Endodermal cell (in vitro differentiated cells): ENCODE results near the gene METTL21A. TPM values are rescaled to one million over a fixed set of nuclear protein-coding genes. Genes with fewer than 3 reads are reported as not detected.
"Not testable (repeated sequence)": the region's sequence is repeated elsewhere in the genome, so short reads cannot be mapped to it uniquely, and the experiment has no call there.

Experiments used
- DNase-seq: peaks from one replicate; pipeline ENCODE4 v3.0.0-alpha.2; 2017
- H3K27ac ChIP-seq: 2 replicates; pipeline ENCODE4 v1.5.1; 2013; ENCODE audit warnings: mild to moderate bottlenecking, low read depth, low read length, moderate library complexity
- H3K27me3 ChIP-seq: 2 replicates; pipeline ENCODE4 v1.6.1; 2013; ENCODE audit warnings: mild to moderate bottlenecking, low read length, moderate library complexity; ENCODE audit not compliant: insufficient read depth, control insufficient read depth, poor library complexity, severe bottlenecking
- H3K36me3 ChIP-seq: 2 replicates; pipeline ENCODE4 v1.7.0; 2013; ENCODE audit warnings: mild to moderate bottlenecking, low read length, moderate library complexity; ENCODE audit not compliant: control insufficient read depth, insufficient read depth
- H3K4me1 ChIP-seq: one replicate; pipeline ENCODE4 v1.7.0; 2013; ENCODE audit warnings: low read length; ENCODE audit not compliant: control insufficient read depth, insufficient read depth
- H3K4me3 ChIP-seq: 2 replicates; pipeline ENCODE4 v1.5.1; 2013; ENCODE audit warnings: mild to moderate bottlenecking, low read length, moderate library complexity
- H3K9ac ChIP-seq: 2 replicates; pipeline ENCODE4 v1.6.1; 2013; ENCODE audit warnings: mild to moderate bottlenecking, low read length, moderate library complexity; ENCODE audit not compliant: poor library complexity, severe bottlenecking; ENCODE audit errors: extremely low read depth
- H3K9me3 ChIP-seq: 2 replicates; pipeline ENCODE4 v1.6.1; 2013; ENCODE audit warnings: mild to moderate bottlenecking, low read length, moderate library complexity; ENCODE audit not compliant: control insufficient read depth
- H3K27ac Mint-ChIP-seq: 2 replicates; pipeline ENCODE4 v1.8.0; 2020; ENCODE audit warnings: mixed read lengths
- H3K27me3 Mint-ChIP-seq: 2 replicates; pipeline ENCODE4 v1.8.0; 2021; ENCODE audit warnings: mild to moderate bottlenecking, mixed read lengths; ENCODE audit not compliant: insufficient read depth
- H3K36me3 Mint-ChIP-seq: 2 replicates; pipeline ENCODE4 v1.8.0; 2020; ENCODE audit warnings: low read depth, mixed read lengths
- H3K4me1 Mint-ChIP-seq: 2 replicates; pipeline ENCODE4 v1.8.0; 2020; ENCODE audit warnings: mixed read lengths
- H3K4me3 Mint-ChIP-seq: 2 replicates; pipeline ENCODE4 v1.8.0; 2020; ENCODE audit warnings: mild to moderate bottlenecking, moderate library complexity, mixed read lengths
- H3K9me3 Mint-ChIP-seq: 2 replicates; pipeline ENCODE4 v1.8.0; 2020; ENCODE audit warnings: mild to moderate bottlenecking, mixed read lengths
- CTCF ChIP-seq: fragments of 200-600 bp; sonication (generic); conservative IDR thresholded peaks from 2 replicates; pipeline ENCODE4 v1.5.0; 2021; ENCODE audit warnings: antibody characterized with exemption, mild to moderate bottlenecking
- WGBS, 2 experiments: methylation state at CpG; one replicate each; pipeline versions ENCODE4 v1.1.5 to v1.1.7; 2013; ENCODE audit warnings: missing lambda C conversion rate in 2 of 2, mixed read lengths in 1 of 2; ENCODE audit not compliant: insufficient coverage in 1 of 2, insufficient read length in 1 of 2; 5-methylcytosine and 5-hydroxymethylcytosine counted together
- total RNA-seq, 2 donors: library from RNA; stranded (reverse); fragmentation: NEBNext Ultra II Directional in 1 of 2; extraction: Animal tissue kit (Norgen Biotek cat#: 25700) in 1 of 2; gene quantifications; 2 replicates in 1 of 2; 3 replicates in 1 of 2; pipeline ENCODE4 v1.2.1, GENCODE V29; 2021

The METTL21A gene
- total RNA-seq, 2 donors from 2014 or later: 43.4 to 61.2 TPM

GRCh38 chr2:207640160-207640559 is 15.0 kb upstream of the METTL21A start:
- no peak for DNase-seq
- Mint-ChIP-seq H3K27me3 (peaks cover 1% of the 10 kb centered on the region), H3K36me3 (no peaks in the 10 kb centered on the region), H3K4me3 (no peak overlapping the region), H3K9me3 (peaks cover 2% of the 10 kb centered on the region), H3K27ac (no peak overlapping the region), H3K4me1 (no peaks in the 10 kb centered on the region)
- Histone ChIP-seq H3K27me3 (no peaks in the 10 kb centered on the region), H3K9me3 (peaks cover 16% of the 10 kb centered on the region), H3K9ac (no peak overlapping the region), H3K27ac (no peak overlapping the region), H3K36me3 (no peaks in the 10 kb centered on the region), H3K4me3 (no peak overlapping the region), H3K4me1 (no peaks in the 10 kb centered on the region)
- TF ChIP-seq CTCF: no peak

- H3K36me3 ChIP-seq, H3K9me3 Mint-ChIP-seq, H3K27ac ChIP-seq, H3K27me3 Mint-ChIP-seq, H3K9ac ChIP-seq, H3K4me3 Mint-ChIP-seq, H3K4me1 ChIP-seq, H3K4me1 Mint-ChIP-seq, H3K27ac Mint-ChIP-seq, H3K27me3 ChIP-seq, DNase-seq, H3K4me3 ChIP-seq, H3K36me3 Mint-ChIP-seq: not testable (repeated sequence)
- WGBS, 2 experiments: 98% methylated on average over 2 of the region's 3 CpGs; no CpG with 5 or more reads in 1 of the 2 experiments
- peaks cover 16% of the 10 kb centered on the region for H3K9me3 ChIP-seq
Observed at GRCh38 chr2:207639288-207639687, 14.1 kb upstream of the METTL21A start.

- Histone ChIP-seq H3K36me3 (no peaks in the 10 kb centered on the region), H3K9ac (no peak overlapping the region), H3K27ac (no peak overlapping the region), H3K9me3 (peaks cover 9% of the 10 kb centered on the region), H3K4me3 (no peak overlapping the region), H3K4me1 (no peaks in the 10 kb centered on the region), H3K27me3 (no peaks in the 10 kb centered on the region)
- peaks cover 1% of the 10 kb centered on the region for H3K27me3 Mint-ChIP-seq
- WGBS, 2 experiments: 87 to 88% methylated on average over 5 to 11 of the region's 11 CpGs
- no peaks in the 10 kb centered on the region for H3K9me3 Mint-ChIP-seq
- peaks cover 2% of the 10 kb centered on the region for H3K4me1 Mint-ChIP-seq
- no peak for TF ChIP-seq CTCF
- no peaks in the 10 kb centered on the region for H3K36me3 Mint-ChIP-seq
- H3K4me3 Mint-ChIP-seq: no peak overlapping the region
- H3K27ac Mint-ChIP-seq: no peak overlapping the region
- DNase-seq: no peak
Observed at GRCh38 chr2:207635468-207636200, 10.4 kb upstream of the METTL21A start.

GRCh38 chr2:207633686-207634085 is 8.5 kb upstream of the METTL21A start:
- no peak for DNase-seq
- Mint-ChIP-seq H3K27me3 (no peaks in the 10 kb centered on the region), H3K4me3 (no peak overlapping the region), H3K36me3 (no peaks in the 10 kb centered on the region), H3K4me1 (peaks cover 4% of the 10 kb centered on the region), H3K9me3 (no peaks in the 10 kb centered on the region), H3K27ac (no peak overlapping the region)
- no peaks in the 10 kb centered on the region for H3K27me3 ChIP-seq
- no peak overlapping the region for H3K9ac ChIP-seq
- no peaks in the 10 kb centered on the region for H3K36me3 ChIP-seq
- H3K27ac ChIP-seq: no peak overlapping the region
- no peaks in the 10 kb centered on the region for H3K4me1 ChIP-seq
- no peak overlapping the region for H3K4me3 ChIP-seq
- WGBS, 2 experiments: 93 to 100% methylated on average over 2 to 3 of the region's 3 CpGs
- no peak for TF ChIP-seq CTCF
- no peaks in the 10 kb centered on the region for H3K9me3 ChIP-seq
